CD4-positive, alpha-beta T cell treated with Interleukin-17A for 1 hour (primary cell): ENCODE measurements around the gene DLG1.

ENCODE experiments used
- DNase-seq: peaks from one replicate; pipeline ENCODE4 v3.0.0-alpha.2; 2020

DLG1 gene

GRCh38 chr3:197298341-197298944 is at the start of gene DLG1:
Gene DLG1, minus strand, starts transcription at chr3:197298612. Its CDS starts 1,408 bp downstream, at chr3:197297204.
- DNase-seq = peak; percentile 85

DNA sequence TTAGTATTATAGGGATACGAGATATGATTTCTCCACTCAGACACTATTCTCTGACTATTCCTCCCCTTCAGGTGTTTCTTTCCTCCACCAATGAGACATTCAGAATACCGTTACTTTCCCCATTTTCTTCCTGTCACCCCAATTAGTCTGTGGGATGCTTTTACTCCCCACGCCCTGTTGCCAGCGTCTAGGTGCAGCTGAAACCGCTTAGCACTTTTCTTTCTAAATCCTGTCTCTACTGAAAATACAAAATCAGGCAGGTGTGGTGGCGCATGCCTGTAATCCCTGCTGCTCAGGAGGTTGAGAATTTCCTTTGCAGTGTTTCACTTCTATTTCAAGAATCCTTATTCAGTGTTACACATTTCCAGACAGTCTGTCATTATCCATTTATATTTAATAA is 49.6 kb upstream of the DLG1 start:
- DNase-seq = no peak

GRCh38 chr3:197345390-197345789 is 47.0 kb upstream of the DLG1 start:
- no peak for DNase-seq

DNA sequence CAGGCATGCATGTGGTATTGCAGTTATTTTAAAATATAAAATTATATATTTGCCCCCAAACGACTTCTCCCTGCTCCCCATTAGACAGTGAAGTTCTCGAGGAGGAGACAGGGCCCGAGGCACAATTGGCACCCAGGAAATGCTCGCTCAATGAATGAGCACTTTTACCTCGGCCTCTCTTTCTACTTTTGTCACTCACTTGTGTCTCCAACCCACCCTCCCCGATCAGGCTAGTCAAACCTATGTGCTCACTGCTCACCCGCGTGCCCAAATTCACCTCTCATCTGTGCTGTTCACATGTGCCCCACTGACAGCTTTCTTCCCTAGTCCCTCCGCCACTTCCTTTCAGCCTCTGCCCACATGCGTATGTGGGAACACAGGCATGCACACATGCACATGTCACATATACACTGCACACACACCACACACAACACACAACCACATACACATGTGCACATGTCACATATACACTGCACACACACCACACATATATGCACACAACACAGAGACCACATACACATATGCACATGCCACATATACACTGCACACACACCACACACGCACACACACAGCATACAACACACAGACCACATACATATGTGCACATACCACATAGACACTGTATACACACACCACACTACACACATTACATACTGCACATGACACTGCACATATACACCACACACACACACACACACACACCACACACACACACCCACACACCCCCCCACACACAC is 46.3 kb upstream of the DLG1 start:
- no peak for DNase-seq

- DNase-seq = no peak
Observed at GRCh38 chr3:197343656-197344408, 45.4 kb upstream of the DLG1 start.

- DNase-seq = no peak
Observed at GRCh38 chr3:197343111-197343510, 44.7 kb upstream of the DLG1 start.

DNA sequence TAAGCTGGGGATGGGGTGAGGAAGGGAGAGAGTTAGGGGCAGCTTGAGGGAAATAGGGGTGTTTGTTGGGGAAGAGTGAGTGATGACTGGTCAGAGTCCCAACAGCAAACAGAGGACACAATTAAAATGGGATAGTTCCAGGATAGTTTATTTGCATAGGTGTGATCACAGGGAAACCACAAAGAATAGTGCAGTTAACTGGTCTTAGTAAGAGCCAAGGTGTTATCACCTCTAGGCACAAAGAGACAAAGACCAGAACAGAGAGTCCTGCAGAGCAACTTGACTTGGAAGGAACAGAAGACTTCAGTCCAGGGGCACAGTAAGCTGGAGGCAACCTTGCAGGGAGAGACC is 42.1 kb upstream of the DLG1 start:
- no peak for DNase-seq

GRCh38 chr3:197339841-197340520 is 41.6 kb upstream of the DLG1 start:
- no peak for DNase-seq

- DNase-seq = no peak
Observed at GRCh38 chr3:197338586-197338985, 40.2 kb upstream of the DLG1 start.

DNA sequence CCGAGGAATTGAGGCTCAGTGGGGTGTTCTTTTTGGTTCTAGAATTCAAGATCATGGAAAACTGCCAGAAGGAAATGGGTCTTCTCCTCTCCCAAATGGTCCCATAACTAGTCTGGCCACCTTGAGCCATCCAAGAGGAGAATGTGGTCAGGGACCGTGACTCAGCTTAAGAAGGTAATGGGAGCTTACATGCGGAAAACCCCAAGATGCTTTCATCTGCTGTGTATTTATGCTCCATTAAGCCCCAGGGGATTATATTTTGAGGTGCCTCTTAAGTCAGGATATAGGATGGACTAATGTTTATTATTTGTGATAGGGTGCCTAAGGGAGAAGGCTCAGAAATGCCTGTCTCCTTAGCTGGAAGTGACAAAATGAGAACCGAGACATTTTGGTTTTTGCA is 39.2 kb upstream of the DLG1 start:
- no peak for DNase-seq

- DNase-seq = no peak
Observed at GRCh38 chr3:197337214-197337613, 38.8 kb upstream of the DLG1 start.

DNA sequence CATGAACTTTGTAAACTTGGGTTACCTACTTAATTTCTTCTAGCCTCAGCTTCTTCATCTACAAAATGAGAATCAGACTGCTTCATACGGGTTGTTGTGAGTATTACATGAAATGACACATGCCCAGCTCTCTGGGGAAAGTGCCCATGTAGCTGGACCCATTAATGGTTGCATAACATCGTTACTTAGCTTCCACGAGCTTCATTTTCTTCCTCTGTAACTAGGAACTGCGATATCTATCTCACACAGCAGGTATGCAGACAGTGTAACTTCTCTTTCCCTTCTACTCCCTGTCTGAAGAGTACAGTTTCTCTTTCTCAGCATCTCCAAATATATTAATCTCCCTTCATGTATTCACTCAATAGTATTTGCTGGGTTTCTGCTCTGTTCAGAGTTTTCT is 37.9 kb upstream of the DLG1 start:
- DNase-seq = no peak

- no peak for DNase-seq
Observed at GRCh38 chr3:197335428-197336132, 37.2 kb upstream of the DLG1 start.

DNA sequence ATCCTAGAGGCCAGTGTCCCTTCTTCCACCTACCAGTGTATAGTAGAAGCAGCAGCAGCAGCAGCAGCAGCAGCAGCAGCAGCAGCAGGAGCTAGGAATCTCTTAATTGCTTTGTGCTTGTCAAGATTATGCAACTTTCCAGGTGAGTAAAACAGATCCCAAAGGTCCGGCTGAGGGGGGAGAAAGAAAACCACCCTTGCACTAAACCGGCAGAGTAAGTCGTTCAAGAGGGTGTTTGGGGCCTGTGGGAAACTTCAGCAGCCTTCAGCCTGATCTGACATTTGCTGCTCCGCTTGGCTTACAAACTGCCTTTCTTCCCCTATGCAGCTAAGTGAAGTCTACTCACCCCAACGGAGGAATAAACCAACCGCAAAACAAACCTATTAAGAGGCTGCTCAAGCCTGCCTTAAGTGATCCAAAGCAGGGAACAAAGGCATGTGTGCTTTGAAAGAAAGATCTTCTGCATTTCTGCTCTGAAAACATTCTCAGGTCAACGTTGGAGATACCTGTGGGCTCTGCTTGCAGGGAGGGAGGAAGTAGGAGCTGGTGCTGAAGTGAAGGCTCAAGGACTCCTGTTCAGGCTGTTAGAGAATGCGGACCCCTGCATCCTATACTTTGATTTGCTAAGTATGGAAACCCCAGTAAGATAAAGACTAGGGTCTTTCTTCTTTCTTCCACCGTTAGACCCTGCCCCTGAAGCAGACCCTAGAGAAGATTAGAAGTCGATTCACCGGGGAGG is 35.7 kb upstream of the DLG1 start:
- DNase-seq = no peak

GRCh38 chr3:197331131-197331530 is 32.7 kb upstream of the DLG1 start:
- DNase-seq = no peak

GRCh38 chr3:197329382-197329781 is 31.0 kb upstream of the DLG1 start:
- no peak for DNase-seq

DNA sequence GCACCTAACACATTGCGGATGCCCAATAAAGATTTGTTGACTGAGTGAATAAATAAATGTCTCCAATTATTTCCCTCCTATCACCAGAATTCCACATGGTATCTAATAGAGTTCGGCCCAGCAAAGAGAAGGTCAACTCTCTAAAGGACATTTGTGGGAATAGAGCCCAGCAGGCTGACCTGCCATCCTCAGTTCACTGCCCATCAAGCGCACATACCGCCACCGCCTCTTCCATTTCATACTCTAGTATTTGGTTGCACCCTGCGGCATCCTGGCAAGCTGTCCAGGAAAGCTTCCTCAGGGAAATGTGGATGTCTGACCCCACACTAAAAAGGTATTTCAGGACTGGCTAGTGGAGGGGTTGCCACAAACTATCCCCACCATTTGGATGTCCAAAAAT is 29.8 kb upstream of the DLG1 start:
- DNase-seq = no peak

DNA sequence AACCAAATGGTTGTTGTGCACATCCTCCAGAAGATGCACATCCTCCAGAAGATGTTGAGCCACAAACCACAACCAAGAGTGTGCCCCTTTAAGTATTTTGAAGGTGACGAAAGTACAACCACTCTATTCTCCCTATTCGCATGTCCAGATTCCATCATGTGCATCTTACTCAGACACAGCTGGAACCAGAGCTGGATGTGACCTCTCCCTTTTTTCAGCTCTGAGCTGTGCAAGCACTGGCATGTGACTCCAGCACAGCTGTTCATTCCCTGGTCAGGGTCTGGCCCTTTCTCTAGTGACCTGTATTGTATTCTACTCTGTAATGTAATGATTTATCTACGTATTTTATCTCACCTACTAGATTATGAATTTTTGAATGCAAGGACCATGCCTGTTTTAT is 29.3 kb upstream of the DLG1 start:
- DNase-seq = no peak

GRCh38 chr3:197325773-197326172 is 27.4 kb upstream of the DLG1 start:
- DNase-seq = no peak

- DNase-seq = no peak
Observed at GRCh38 chr3:197322149-197322548, 23.7 kb upstream of the DLG1 start.

- no peak for DNase-seq
Observed at GRCh38 chr3:197320582-197320981, 22.2 kb upstream of the DLG1 start.

DNA sequence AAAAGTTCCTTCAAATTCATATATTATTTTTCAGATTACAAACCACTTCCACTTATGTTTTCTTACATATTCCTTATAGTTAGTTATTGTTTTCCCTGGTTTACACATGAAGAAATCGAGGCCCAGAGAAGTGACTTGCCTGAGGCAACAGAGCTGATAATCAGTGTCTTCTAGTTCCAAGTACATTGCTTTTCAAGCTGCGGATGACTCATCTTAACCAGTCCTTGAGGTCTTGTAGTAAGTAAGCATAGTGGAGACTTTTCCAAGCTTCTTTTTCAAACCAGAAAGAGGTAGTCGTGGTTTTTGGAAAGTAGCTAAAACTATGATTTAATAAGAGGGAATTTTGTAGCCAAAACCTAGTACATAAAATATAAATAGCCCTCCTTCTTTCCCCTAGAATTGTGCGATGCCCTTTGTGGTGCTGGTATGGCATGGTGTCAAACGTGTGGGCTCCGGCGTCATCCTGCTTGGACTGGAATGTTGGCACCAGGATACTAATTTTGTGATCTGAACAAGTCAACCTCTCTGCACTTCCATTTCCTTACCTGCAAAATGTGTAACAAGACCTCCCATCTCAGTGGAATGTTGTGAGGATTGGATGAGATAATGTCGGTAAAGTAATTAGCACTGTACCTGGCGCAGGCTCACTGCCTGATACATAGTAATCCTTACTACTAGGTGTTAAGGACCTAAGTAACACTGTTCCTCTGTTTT is 19.0 kb upstream of the DLG1 start:
- DNase-seq = no peak
